H1 (cell line): ENCODE data around the gene PCF11.

ENCODE experiments used
- EZH2 ChIP-seq: fragments of 200-600 bp; sonication (generic); IDR thresholded peaks from 2 replicates; pipeline ENCODE4 v1.7.1; 2012; ENCODE audit warnings: low read depth, mild to moderate bottlenecking, moderate library complexity, low read length, inconsistent platforms; ENCODE audit not compliant: severe bottlenecking
- JUND ChIP-seq: IDR thresholded peaks from 2 replicates; pipeline ENCODE4 v1.6.1; 2011; ENCODE audit warnings: mild to moderate bottlenecking, improper control_type of control experiment, low read length
- MAFK ChIP-seq: IDR thresholded peaks from 2 replicates; pipeline ENCODE4 v1.6.1; 2012; ENCODE audit warnings: low read depth, mild to moderate bottlenecking, improper control_type of control experiment, low read length
- POLR2A ChIP-seq, 2 experiments: IDR thresholded peaks; 1 replicate in 1 of 2; 2 replicates in 1 of 2; pipeline ENCODE4 v1.6.1; 2011; ENCODE audit warnings: low read depth in 2 of 2, low read length in 2 of 2, mild to moderate bottlenecking in 2 of 2; ENCODE audit errors: control extremely low read depth in 1 of 2
- POLR2AphosphoS5 ChIP-seq: IDR thresholded peaks from 2 replicates; pipeline ENCODE4 v1.6.1; 2011; ENCODE audit warnings: low read depth, low read length
- RFX5 ChIP-seq: IDR thresholded peaks from 2 replicates; pipeline ENCODE4 v1.6.1; 2011; ENCODE audit warnings: low read depth, low read length, improper control_type of control experiment, borderline replicate concordance
- SUZ12 ChIP-seq: fragments of 200-600 bp; sonication (generic); IDR thresholded peaks from 2 replicates; pipeline ENCODE4 v1.6.1; 2012; ENCODE audit warnings: mild to moderate bottlenecking, inconsistent platforms, low read length, moderate library complexity, mixed read lengths
- TBP ChIP-seq: IDR thresholded peaks from 2 replicates; pipeline ENCODE4 v1.6.1; 2011; ENCODE audit warnings: low read depth, low read length, improper control_type of control experiment
- TF ChIP-seq, protein P1 (sequence below), 3 experiments: IDR thresholded peaks; 1 replicate in 2 of 3; 2 replicates in 1 of 3; pipeline versions ENCODE4 v1.5.1 to v1.6.1; 2011; ENCODE audit warnings: low read length in 3 of 3, mild to moderate bottlenecking in 3 of 3, inconsistent platforms in 2 of 3, low read depth in 1 of 3, moderate library complexity in 1 of 3; ENCODE audit not compliant: insufficient read depth in 1 of 3; ENCODE audit errors: control extremely low read depth in 1 of 3
- TF ChIP-seq, protein P2 (sequence below): IDR thresholded peaks from 2 replicates; pipeline ENCODE4 v1.6.1; 2012; ENCODE audit warnings: inconsistent platforms

DNA sequence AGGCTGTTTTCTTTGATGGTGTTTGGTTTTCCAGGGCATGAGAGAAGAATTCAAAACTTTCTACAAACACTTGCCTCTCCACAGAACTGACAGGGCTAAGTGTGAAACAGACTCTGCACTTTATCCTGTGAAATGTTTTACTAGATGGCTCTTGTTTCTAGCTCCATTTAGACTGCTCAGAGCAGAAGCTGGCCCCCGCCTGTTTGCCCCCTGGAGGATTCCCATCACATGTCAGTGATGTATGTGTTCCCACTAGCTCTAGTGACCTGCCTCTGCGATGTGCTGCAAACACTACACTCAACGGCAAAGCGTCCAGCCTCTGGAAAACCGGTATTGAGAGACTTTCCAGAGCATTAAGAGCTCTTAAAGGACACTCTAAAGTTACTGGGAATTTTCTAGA is 41.4 kb upstream of the PCF11 start:
- TF ChIP-seq MAFK (no peak), EZH2 (no peak), POLR2A (IDR thresholded peaks at IDR 0.05; ENCODE audit: control extremely low read depth in 1 of 2, low read depth in 2 of 2, low read length in 2 of 2) (no peak), SUZ12 (no peak), TBP (no peak), RFX5 (no peak), POLR2AphosphoS5 (no peak), JUND (no peak)
- TF ChIP-seq, protein P1, sequence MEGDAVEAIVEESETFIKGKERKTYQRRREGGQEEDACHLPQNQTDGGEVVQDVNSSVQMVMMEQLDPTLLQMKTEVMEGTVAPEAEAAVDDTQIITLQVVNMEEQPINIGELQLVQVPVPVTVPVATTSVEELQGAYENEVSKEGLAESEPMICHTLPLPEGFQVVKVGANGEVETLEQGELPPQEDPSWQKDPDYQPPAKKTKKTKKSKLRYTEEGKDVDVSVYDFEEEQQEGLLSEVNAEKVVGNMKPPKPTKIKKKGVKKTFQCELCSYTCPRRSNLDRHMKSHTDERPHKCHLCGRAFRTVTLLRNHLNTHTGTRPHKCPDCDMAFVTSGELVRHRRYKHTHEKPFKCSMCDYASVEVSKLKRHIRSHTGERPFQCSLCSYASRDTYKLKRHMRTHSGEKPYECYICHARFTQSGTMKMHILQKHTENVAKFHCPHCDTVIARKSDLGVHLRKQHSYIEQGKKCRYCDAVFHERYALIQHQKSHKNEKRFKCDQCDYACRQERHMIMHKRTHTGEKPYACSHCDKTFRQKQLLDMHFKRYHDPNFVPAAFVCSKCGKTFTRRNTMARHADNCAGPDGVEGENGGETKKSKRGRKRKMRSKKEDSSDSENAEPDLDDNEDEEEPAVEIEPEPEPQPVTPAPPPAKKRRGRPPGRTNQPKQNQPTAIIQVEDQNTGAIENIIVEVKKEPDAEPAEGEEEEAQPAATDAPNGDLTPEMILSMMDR (IDR thresholded peaks at IDR 0.05; ENCODE audit: control extremely low read depth in 1 of 3, insufficient read depth in 1 of 3, low read depth in 1 of 3, low read length in 3 of 3): no peak
- TF ChIP-seq, protein P2, sequence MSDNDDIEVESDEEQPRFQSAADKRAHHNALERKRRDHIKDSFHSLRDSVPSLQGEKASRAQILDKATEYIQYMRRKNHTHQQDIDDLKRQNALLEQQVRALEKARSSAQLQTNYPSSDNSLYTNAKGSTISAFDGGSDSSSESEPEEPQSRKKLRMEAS: no peak
